ENCODE measurements around the gene YRDC. TPM values are rescaled to one million over a fixed set of nuclear protein-coding genes. Genes with fewer than 3 reads are reported as not detected.

Gene YRDC
- total and polyA plus RNA-seq, 2 of the 13 experiments (the other 11 are each of a cell fraction or from before 2014, with no cell fraction given): 27.5 to 29.2 TPM

- TF ChIP-seq MNT (IDR thresholded peaks at IDR 0.05) (no peak), ZNF382 (CRISPR knock-in tag; IDR thresholded peaks at IDR 0.05; ENCODE audit: borderline replicate concordance) (no peak), RBM39 (IDR thresholded peaks at IDR 0.05; ENCODE audit: low read depth, low read length, poor library complexity, severe bottlenecking) (no peak), SNRNP70 (IDR thresholded peaks at IDR 0.05; ENCODE audit: low read depth, low read length) (no peak), ZFY (CRISPR knock-in tag; IDR thresholded peaks at IDR 0.05) (peak; percentile 95), STAT6 (CRISPR knock-in tag; IDR thresholded peaks at IDR 0.05; ENCODE audit: borderline replicate concordance) (no peak), JUNB (CRISPR knock-in tag; IDR thresholded peaks at IDR 0.05; ENCODE audit: borderline replicate concordance) (no peak), NR0B2 (CRISPR knock-in tag; IDR thresholded peaks at IDR 0.05) (peak; percentile 79), ZNF83 (CRISPR knock-in tag; IDR thresholded peaks at IDR 0.05; ENCODE audit: borderline replicate concordance) (peak; percentile 78; the same call in 1 of the 2 replicates)
These were observed 14.1 kb downstream of the YRDC start, which contains the start of gene MANEAL (continued) for GRCh38 chr1:37793773-37794371.

Data from HepG2 (cell line).